SH-SY5Y (cell line): ENCODE results near the gene SKAP1.

Experiments
- GATA2 ChIP-seq: IDR thresholded peaks from 2 replicates; pipeline ENCODE4 v1.6.1; 2011; ENCODE audit warnings: mild to moderate bottlenecking, low read depth, low read length
- GATA3 ChIP-seq: IDR thresholded peaks from 2 replicates; pipeline ENCODE4 v1.6.1; 2011; ENCODE audit warnings: low read depth, mild to moderate bottlenecking, low read length, moderate library complexity

DNA sequence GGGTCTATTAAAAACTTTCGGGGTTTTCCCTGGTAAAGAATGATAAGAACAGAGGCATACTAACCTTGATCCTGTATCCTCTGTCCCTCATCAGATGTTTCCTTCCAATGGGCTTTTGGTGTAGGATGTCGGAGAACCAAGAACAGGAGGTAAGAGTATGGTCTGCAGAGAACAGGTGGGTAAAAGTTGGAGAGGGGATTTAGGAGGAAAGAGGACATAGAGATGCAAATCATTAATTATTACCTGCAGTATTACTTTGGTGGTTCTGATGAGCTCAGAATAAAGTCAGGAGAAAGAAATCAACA lies 318.1 kb downstream of the SKAP1 start:
- no peak for TF ChIP-seq GATA2
- no peak for TF ChIP-seq GATA3
